Progenitor cell of endocrine pancreas (in vitro differentiated cells): ENCODE results near the gene AKT2. TPM values are rescaled to one million over a fixed set of nuclear protein-coding genes. Genes with fewer than 3 reads are reported as not detected.

Experiments used
- DNase-seq: peaks from one replicate; pipeline ENCODE4 v3.0.0; 2021; ENCODE audit warnings: low spot score; ENCODE audit not compliant: unreplicated experiment
- H3K27ac Mint-ChIP-seq: 2 replicates; pipeline ENCODE4 v1.8.0; 2021; ENCODE audit warnings: mild to moderate bottlenecking, moderate library complexity, mixed read lengths
- H3K27me3 Mint-ChIP-seq: 2 replicates; pipeline ENCODE4 v1.8.0; 2021; ENCODE audit warnings: mixed read lengths
- H3K36me3 Mint-ChIP-seq: 2 replicates; pipeline ENCODE4 v1.8.0; 2022; ENCODE audit warnings: mixed read lengths; ENCODE audit not compliant: insufficient read depth
- H3K4me1 Mint-ChIP-seq: 2 replicates; pipeline ENCODE4 v1.8.0; 2021; ENCODE audit warnings: low read depth, mixed read lengths
- H3K4me3 Mint-ChIP-seq: 2 replicates; pipeline ENCODE4 v1.8.0; 2021; ENCODE audit warnings: low read depth, mild to moderate bottlenecking, moderate library complexity, mixed read lengths
- H3K9me3 Mint-ChIP-seq: 2 replicates; pipeline ENCODE4 v1.8.0; 2021; ENCODE audit warnings: low read depth, mixed read lengths
- total RNA-seq: library from RNA; stranded (reverse); gene quantifications from 2 replicates; pipeline ENCODE4 v1.2.1, GENCODE V29; 2021
- TF ChIP-seq, protein P1 (sequence below): fragments of 200-600 bp; sonication (generic); IDR thresholded peaks from one replicate; pipeline ENCODE4 v1.5.0; 2021; ENCODE audit warnings: antibody characterized with exemption, mild to moderate bottlenecking; ENCODE audit not compliant: unreplicated experiment

The AKT2 gene
- total RNA-seq, 1 donor from 2014 or later: 200 TPM

DNA sequence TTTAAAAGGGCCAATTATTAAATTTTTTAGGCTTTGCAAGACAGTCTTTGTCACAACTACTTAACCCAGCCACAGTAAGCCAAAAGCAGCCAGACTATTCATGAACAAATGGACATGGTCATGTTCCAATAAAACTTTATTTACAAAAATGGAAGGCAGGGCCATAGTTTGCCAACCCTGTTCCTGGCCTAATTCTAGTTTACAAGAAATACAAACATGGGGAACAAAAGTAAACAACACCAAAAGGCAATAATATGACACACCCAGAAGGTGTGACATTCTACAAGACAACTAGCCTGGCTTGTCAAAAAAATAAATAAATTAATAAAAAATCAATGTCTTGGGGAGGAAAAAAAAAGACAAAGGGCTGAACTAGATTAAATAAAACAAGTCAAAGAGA is 33.9 kb downstream of the AKT2 start:
- no peak overlapping the region for H3K27ac Mint-ChIP-seq
- no peak for DNase-seq
- H3K4me1 Mint-ChIP-seq: peaks cover 21% of the 10 kb centered on the region
- peaks cover 25% of the 10 kb centered on the region for H3K36me3 Mint-ChIP-seq
- no peaks in the 10 kb centered on the region for H3K27me3 Mint-ChIP-seq
- TF ChIP-seq, protein P1, sequence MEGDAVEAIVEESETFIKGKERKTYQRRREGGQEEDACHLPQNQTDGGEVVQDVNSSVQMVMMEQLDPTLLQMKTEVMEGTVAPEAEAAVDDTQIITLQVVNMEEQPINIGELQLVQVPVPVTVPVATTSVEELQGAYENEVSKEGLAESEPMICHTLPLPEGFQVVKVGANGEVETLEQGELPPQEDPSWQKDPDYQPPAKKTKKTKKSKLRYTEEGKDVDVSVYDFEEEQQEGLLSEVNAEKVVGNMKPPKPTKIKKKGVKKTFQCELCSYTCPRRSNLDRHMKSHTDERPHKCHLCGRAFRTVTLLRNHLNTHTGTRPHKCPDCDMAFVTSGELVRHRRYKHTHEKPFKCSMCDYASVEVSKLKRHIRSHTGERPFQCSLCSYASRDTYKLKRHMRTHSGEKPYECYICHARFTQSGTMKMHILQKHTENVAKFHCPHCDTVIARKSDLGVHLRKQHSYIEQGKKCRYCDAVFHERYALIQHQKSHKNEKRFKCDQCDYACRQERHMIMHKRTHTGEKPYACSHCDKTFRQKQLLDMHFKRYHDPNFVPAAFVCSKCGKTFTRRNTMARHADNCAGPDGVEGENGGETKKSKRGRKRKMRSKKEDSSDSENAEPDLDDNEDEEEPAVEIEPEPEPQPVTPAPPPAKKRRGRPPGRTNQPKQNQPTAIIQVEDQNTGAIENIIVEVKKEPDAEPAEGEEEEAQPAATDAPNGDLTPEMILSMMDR: no peak
- no peak overlapping the region for H3K4me3 Mint-ChIP-seq
- no peaks in the 10 kb centered on the region for H3K9me3 Mint-ChIP-seq

DNA sequence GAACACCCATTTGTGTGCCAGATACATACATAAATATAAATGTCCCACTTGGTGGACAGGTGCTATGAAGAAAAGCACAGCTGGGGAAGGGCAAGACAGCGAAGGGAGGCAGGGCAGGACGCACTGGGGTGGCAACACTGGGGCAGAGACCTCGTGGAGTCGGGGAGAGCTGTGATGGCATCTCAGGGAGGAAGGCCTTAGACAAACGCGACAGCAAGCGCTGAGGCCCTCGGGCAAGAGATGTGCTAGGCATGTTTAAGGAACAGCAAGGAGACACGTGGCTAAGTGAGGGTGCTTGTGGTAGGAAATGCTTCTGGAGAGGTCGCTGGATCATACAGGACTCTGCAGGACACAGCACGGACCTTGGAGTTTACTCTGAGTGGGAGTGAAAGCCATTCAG is 35.4 kb downstream of the AKT2 start:
- no peaks in the 10 kb centered on the region for H3K9me3 Mint-ChIP-seq
- TF ChIP-seq, protein P1: no peak
- DNase-seq: no peak
- H3K36me3 Mint-ChIP-seq: peaks cover 13% of the 10 kb centered on the region
- peaks cover 11% of the 10 kb centered on the region for H3K4me1 Mint-ChIP-seq
- H3K27me3 Mint-ChIP-seq: no peaks in the 10 kb centered on the region
- no peak overlapping the region for H3K4me3 Mint-ChIP-seq
- H3K27ac Mint-ChIP-seq: no peak overlapping the region

DNA sequence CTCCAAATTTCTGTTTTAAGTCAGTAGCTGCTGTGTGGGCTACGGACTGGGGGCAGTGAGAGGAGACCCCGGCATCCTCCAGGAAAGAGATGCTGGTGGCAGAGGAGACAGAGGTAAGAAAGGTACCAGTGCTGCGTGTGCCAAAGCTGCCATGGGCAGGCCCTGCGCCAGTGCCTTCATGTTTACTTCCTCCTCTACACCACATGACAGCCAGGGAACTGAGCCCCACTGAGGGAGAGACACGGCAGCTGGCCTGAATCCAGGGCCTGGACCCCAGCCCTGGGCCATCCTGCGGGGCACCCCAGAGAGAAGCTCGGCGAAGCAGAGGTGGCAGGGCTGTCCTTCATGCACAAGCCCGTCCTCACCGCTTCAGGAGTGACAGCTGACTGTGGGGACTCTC is 35.9 kb downstream of the AKT2 start:
- H3K36me3 Mint-ChIP-seq: peaks cover 12% of the 10 kb centered on the region
- no peaks in the 10 kb centered on the region for H3K9me3 Mint-ChIP-seq
- TF ChIP-seq, protein P1: no peak
- no peaks in the 10 kb centered on the region for H3K27me3 Mint-ChIP-seq
- H3K4me3 Mint-ChIP-seq: no peak overlapping the region
- H3K27ac Mint-ChIP-seq: no peak overlapping the region
- no peak for DNase-seq
- peaks cover 11% of the 10 kb centered on the region for H3K4me1 Mint-ChIP-seq

DNA sequence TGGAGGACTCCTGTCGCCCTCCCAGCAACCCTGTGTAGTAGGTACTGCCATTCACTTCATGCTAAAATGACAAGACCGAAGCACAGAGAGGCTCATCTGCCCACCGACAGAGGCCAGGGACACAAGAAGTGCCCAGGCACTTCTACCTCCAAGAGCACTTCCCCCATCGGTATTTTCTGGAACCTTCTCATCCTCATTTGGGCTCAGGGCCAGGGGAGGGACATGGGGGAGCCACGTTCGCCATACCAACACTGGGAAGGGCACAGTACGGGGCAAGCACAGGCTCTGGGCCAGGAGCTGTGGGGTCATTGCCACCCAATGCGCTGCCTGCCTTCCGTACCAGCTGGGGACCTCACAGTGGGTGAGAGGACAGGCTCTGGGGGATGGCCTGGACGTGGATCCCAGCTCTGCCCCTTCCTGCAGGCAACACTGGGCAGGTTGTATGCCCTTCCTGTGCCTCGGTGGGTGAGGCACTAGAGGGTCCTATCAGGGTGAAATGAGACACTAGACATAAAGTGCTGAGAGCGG is 37.3 kb downstream of the AKT2 start:
- TF ChIP-seq, protein P1: no peak
- Mint-ChIP-seq H3K4me3 (no peak overlapping the region), H3K9me3 (no peaks in the 10 kb centered on the region), H3K27ac (peak overlapping the region; percentile 46), H3K27me3 (no peaks in the 10 kb centered on the region), H3K4me1 (peaks cover 3% of the 10 kb centered on the region), H3K36me3 (peaks cover 11% of the 10 kb centered on the region)
- DNase-seq: no peak

DNA sequence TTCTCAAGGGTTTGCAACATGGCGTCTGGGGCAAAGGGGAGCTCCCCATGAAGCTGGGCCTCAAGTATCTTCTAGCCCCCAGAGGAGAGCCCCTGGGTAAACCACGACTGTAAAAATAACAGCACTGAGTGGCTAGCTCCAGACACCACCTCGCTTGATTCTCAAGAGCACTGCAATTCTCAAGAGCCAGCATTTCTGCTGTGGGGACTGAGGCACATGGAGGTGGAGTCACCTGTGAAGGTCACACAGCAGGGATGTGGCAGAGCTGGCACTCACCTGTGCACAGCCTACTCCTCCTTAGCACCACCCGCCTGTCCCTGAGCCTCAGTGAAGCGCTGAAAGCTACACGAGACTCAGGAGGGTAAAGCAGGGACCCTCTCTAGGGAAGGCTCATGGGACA is 38.0 kb downstream of the AKT2 start:
- H3K9me3 Mint-ChIP-seq: no peaks in the 10 kb centered on the region
- H3K27ac Mint-ChIP-seq: no peak overlapping the region
- no peaks in the 10 kb centered on the region for H3K4me1 Mint-ChIP-seq
- no peak overlapping the region for H3K4me3 Mint-ChIP-seq
- H3K36me3 Mint-ChIP-seq: peaks cover 7% of the 10 kb centered on the region
- H3K27me3 Mint-ChIP-seq: no peaks in the 10 kb centered on the region
- DNase-seq: no peak
- TF ChIP-seq, protein P1: no peak
